ENCODE measurements around the gene ANTXR1. TPM values are rescaled to one million over a fixed set of nuclear protein-coding genes. Genes with fewer than 3 reads are reported as not detected.

ANTXR1 gene
- total RNA-seq, 1 donor from 2014 or later = 35.5 TPM

DNA sequence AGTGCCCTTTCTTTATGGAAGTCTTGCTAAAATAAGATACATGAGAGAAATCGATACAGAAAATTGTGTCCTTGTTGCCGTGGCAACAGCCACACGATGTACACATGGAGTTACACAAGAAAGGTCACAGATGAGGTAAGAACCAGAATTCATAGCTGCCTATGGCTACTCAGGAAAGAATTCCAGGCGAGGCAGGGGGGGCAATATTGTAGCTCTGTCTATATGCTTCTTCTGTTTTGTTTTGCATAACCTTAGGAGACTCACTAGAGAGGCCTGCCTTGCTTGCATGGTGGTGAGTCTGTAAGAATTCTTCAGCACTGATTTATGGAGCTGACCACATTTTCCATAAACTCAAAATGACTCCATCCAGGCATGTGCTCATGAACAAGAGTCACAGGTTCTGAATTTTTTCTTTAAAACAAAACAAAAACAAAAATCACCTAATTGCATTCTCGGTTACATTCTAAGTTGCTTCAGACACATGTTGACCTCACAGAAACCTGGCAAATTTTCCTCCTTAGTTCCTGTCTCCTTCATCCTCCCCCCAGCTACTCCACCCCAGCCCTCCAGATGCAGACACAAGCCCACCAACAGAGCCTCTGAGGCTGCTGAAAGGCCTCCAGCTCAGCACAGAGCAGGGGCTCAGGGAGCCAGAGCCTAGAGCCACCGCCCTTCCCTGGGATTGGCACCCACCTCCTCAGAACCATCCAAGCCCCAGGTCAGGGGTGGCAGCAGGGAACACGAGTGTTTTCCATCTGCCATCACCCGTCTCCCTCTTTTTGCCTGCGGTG lies 183.5 kb downstream of the ANTXR1 start:
- Histone ChIP-seq H3K36me3 (ENCODE audit: control insufficient read depth, insufficient read depth, low read length) (no peaks in the 10 kb centered on the region), H3K4me3 (ENCODE audit: low read depth, low read length) (no peak overlapping the region), H3K27me3 (ENCODE audit: control insufficient read depth, insufficient read depth, low read length) (no peaks in the 10 kb centered on the region)
- DNase-seq (ENCODE audit: low read depth) = peak; percentile 29
- TF ChIP-seq CTCF (IDR thresholded peaks at IDR 0.05; ENCODE audit: insufficient read depth, low read length, poor library complexity, severe bottlenecking) = no peak

DNA sequence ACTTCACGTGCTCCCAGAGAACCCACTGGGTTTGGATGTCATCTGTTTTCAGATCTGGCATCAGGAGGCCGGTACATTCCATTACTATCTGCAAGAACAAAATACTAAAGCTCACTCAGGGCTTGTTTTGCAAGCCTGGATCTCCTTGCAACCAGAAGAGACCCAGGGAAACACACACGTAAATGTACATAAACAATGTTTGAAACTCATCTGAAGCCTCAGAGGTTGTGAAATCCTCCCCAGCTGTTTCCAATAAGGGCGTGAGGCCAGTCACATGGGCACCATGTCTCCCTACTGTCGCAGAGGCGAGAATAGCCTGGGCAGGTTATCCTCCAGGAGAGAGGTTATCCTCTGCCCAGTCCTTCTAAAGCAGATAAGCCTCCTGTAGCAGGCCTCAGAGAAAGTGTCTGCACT lies 187.1 kb downstream of the ANTXR1 start:
- Histone ChIP-seq H3K27me3 (ENCODE audit: control insufficient read depth, insufficient read depth, low read length) (no peaks in the 10 kb centered on the region), H3K4me3 (ENCODE audit: low read depth, low read length) (no peak overlapping the region), H3K36me3 (ENCODE audit: control insufficient read depth, insufficient read depth, low read length) (no peaks in the 10 kb centered on the region)
- DNase-seq (ENCODE audit: low read depth) = no peak
- no peak for TF ChIP-seq CTCF (IDR thresholded peaks at IDR 0.05; ENCODE audit: insufficient read depth, low read length, poor library complexity, severe bottlenecking)

- no peaks in the 10 kb centered on the region for H3K36me3 ChIP-seq (ENCODE audit: control insufficient read depth, insufficient read depth, low read length)
- no peak for TF ChIP-seq CTCF (IDR thresholded peaks at IDR 0.05; ENCODE audit: insufficient read depth, low read length, poor library complexity, severe bottlenecking)
- no peak overlapping the region for H3K4me3 ChIP-seq (ENCODE audit: low read depth, low read length)
- H3K27me3 ChIP-seq (ENCODE audit: control insufficient read depth, insufficient read depth, low read length) = no peaks in the 10 kb centered on the region
- DNase-seq (ENCODE audit: low read depth) = no peak
Measured at GRCh38 chr2:69201259-69201658, 188.3 kb downstream of the ANTXR1 start.

GRCh38 chr2:69202327-69202726 lies 189.3 kb downstream of the ANTXR1 start:
- Histone ChIP-seq H3K4me3 (ENCODE audit: low read depth, low read length) (no peak overlapping the region), H3K36me3 (ENCODE audit: control insufficient read depth, insufficient read depth, low read length) (no peaks in the 10 kb centered on the region), H3K27me3 (ENCODE audit: control insufficient read depth, insufficient read depth, low read length) (no peaks in the 10 kb centered on the region)
- no peak for TF ChIP-seq CTCF (IDR thresholded peaks at IDR 0.05; ENCODE audit: insufficient read depth, low read length, poor library complexity, severe bottlenecking)
- DNase-seq (ENCODE audit: low read depth) = no peak

- H3K27me3 ChIP-seq (ENCODE audit: control insufficient read depth, insufficient read depth, low read length) = no peaks in the 10 kb centered on the region
Measured at GRCh38 chr2:69203166-69203985, 190.4 kb downstream of the ANTXR1 start.

More at GRCh38 chr2:69203166-69203985, 190.4 kb downstream of the ANTXR1 start:
- no peak for TF ChIP-seq CTCF (IDR thresholded peaks at IDR 0.05; ENCODE audit: insufficient read depth, low read length, poor library complexity, severe bottlenecking)
- no peaks in the 10 kb centered on the region for H3K36me3 ChIP-seq (ENCODE audit: control insufficient read depth, insufficient read depth, low read length)
- no peak overlapping the region for H3K4me3 ChIP-seq (ENCODE audit: low read depth, low read length)
- no peak for DNase-seq (ENCODE audit: low read depth)

Data from kidney epithelial cell (primary cell).